Caco-2 (cell line): Measurements from ENCODE around the gene SHF. TPM values are rescaled to one million over a fixed set of nuclear protein-coding genes. Genes with fewer than 3 reads are reported as not detected.

ENCODE experiments used
- BruUV-seq: library from RNA; stranded (reverse); fragments of 400-500 nt; replicated peaks from 2 replicates; lab custom pipeline; 2021; lab: Mats Ljungman, UMichigan
- CTCF ChIA-PET: fragments of 300-600 bp; sonication (Branson Sonifier 250); formaldehyde crosslinking; loops from one replicate; lab custom pipeline; 2022; ENCODE audit warnings: antibody characterized with exemption; lab: Charles Lee
- POLR2A ChIA-PET: fragments of 300-600 bp; sonication (Branson Sonifier 250); formaldehyde crosslinking; loops from one replicate; lab custom pipeline; 2022; ENCODE audit warnings: antibody characterized with exemption; lab: Charles Lee
- DNase-seq, 2 experiments: peaks; one replicate each; pipeline versions ENCODE4 v3.0.0 to v3.0.0-alpha.2; 2020 to 2022
- H3K27me3 ChIP-seq: replicated peaks from 2 replicates; pipeline ENCODE4 v1.6.0; 2011; ENCODE audit warnings: low read length; ENCODE audit not compliant: control insufficient read depth, insufficient read depth
- H3K36me3 ChIP-seq: 2 replicates; pipeline ENCODE4 v1.5.1; 2011; ENCODE audit warnings: low read length; ENCODE audit not compliant: control insufficient read depth, insufficient read depth
- H3K4me1 ChIP-seq: fragments of 250-450 bp; sonication (Bioruptor Pico); 2 replicates; pipeline ENCODE4 v1.5.1; 2020; ENCODE audit warnings: mild to moderate bottlenecking
- H3K4me3 ChIP-seq: 2 replicates; pipeline ENCODE4 v1.5.1; 2011; ENCODE audit warnings: low read depth, mild to moderate bottlenecking, control low read depth, low read length
- H3K9me3 ChIP-seq: fragments of 250-450 bp; sonication (Bioruptor Pico); 2 replicates; pipeline ENCODE4 v1.5.1; 2020; ENCODE audit warnings: mild to moderate bottlenecking, moderate library complexity
- H3K27ac Mint-ChIP-seq: one replicate; pipeline ENCODE4 v1.8.0; 2022; ENCODE audit warnings: mixed read lengths; ENCODE audit not compliant: unreplicated experiment
- H3K27me3 Mint-ChIP-seq: one replicate; pipeline ENCODE4 v1.8.0; 2022; ENCODE audit warnings: mixed read lengths; ENCODE audit not compliant: insufficient read depth, unreplicated experiment
- H3K36me3 Mint-ChIP-seq: one replicate; pipeline ENCODE4 v1.8.0; 2022; ENCODE audit warnings: mild to moderate bottlenecking, mixed read lengths; ENCODE audit not compliant: insufficient read depth, unreplicated experiment
- H3K4me1 Mint-ChIP-seq: one replicate; pipeline ENCODE4 v1.8.0; 2022; ENCODE audit warnings: low read depth, mixed read lengths; ENCODE audit not compliant: unreplicated experiment
- H3K4me3 Mint-ChIP-seq: one replicate; pipeline ENCODE4 v1.8.0; 2022; ENCODE audit warnings: mild to moderate bottlenecking, moderate library complexity, mixed read lengths; ENCODE audit not compliant: unreplicated experiment
- H3K9me3 Mint-ChIP-seq: one replicate; pipeline ENCODE4 v1.8.0; 2022; ENCODE audit warnings: mixed read lengths; ENCODE audit not compliant: unreplicated experiment
- CTCF ChIP-seq, 2 experiments: fragments of 200-600 bp in 1 of 2; IDR thresholded peaks; 1 replicate in 1 of 2; 2 replicates in 1 of 2; pipeline versions ENCODE4 v1.5.1 to v1.8.0; 2011 to 2022; ENCODE audit warnings: antibody characterized with exemption in 1 of 2, control low read depth in 1 of 2, inconsistent platforms in 1 of 2, low read depth in 1 of 2, low read length in 1 of 2, mild to moderate bottlenecking in 1 of 2, moderate library complexity in 1 of 2; ENCODE audit not compliant: insufficient read depth in 1 of 2, severe bottlenecking in 1 of 2, unreplicated experiment in 1 of 2
- intact Hi-C: fragments of 100-400 bp; cut with micrococcal nuclease; formaldehyde crosslinking; loops from one replicate; pipeline ENCODE4 v1.10.0; 2022; ENCODE audit not compliant: unreplicated experiment
- total RNA-seq: library from RNA; stranded (reverse); gene quantifications from 2 replicates; pipeline ENCODE4 v1.2.3, GENCODE V29; 2022

Gene SHF
- total RNA-seq, 1 experiment from 2014 or later = 11.9 TPM

- Histone ChIP-seq H3K4me1 (peaks cover 7% of the 10 kb centered on the region), H3K9me3 (no peaks in the 10 kb centered on the region), H3K4me3 (peak overlapping the region; percentile 47), H3K36me3 (no peaks in the 10 kb centered on the region), H3K27me3 (no peaks in the 10 kb centered on the region)
- Mint-ChIP-seq H3K27ac (no peak overlapping the region), H3K4me3 (peak overlapping the region; percentile 77), H3K9me3 (no peaks in the 10 kb centered on the region), H3K36me3 (peaks cover 9% of the 10 kb centered on the region), H3K27me3 (no peaks in the 10 kb centered on the region), H3K4me1 (peaks cover 13% of the 10 kb centered on the region)
- no peak for TF ChIP-seq CTCF (IDR thresholded peaks at IDR 0.05; ENCODE audit: insufficient read depth in 1 of 2, low read depth in 1 of 2, low read length in 1 of 2, severe bottlenecking in 1 of 2, unreplicated experiment in 1 of 2)
- BruUV-seq = TSS peak; percentile 21
- intact Hi-C loops = loop anchor here (2.0 kb wide), 1 partner anchor 20 kb away; no protein-coding TSS in a partner anchor
- no peak for DNase-seq
- POLR2A ChIA-PET = interaction anchor here (0.5 kb wide), 1 partner anchor 22 kb away, joined by 5 read pairs; no protein-coding TSS in a partner anchor
- CTCF ChIA-PET = interaction anchor here (1.8 to 2.7 kb wide), 2 partner anchors 23 to 24 kb away, joined by 15 to 16 read pairs; no protein-coding TSS in a partner anchor
Measured at GRCh38 chr15:45186771-45187577, 792 bp downstream of the SHF start.

GRCh38 chr15:45185903-45186770 lies 1.6 kb downstream of the SHF start:
- H3K9me3 ChIP-seq = no peaks in the 10 kb centered on the region
- H3K27me3 ChIP-seq = no peaks in the 10 kb centered on the region
- BruUV-seq = no TSS peak
- Mint-ChIP-seq H3K27me3 (no peaks in the 10 kb centered on the region), H3K27ac (no peak overlapping the region), H3K9me3 (no peaks in the 10 kb centered on the region), H3K4me3 (peak overlapping the region; percentile 77), H3K4me1 (peaks cover 13% of the 10 kb centered on the region), H3K36me3 (peaks cover 9% of the 10 kb centered on the region)
- no peak for DNase-seq
- H3K4me3 ChIP-seq = peak overlapping the region; percentile 47
- POLR2A ChIA-PET = interaction anchor here (0.5 kb wide), 1 partner anchor 21 kb away, joined by 5 read pairs; no protein-coding TSS in a partner anchor
- H3K36me3 ChIP-seq = 0 out of 2 replicates have a peak, but pooled peaks cover 1% of the 10 kb centered on the region
- CTCF ChIA-PET = interaction anchor here (2.7 kb wide), 1 partner anchor 22 kb away, joined by 16 read pairs; no protein-coding TSS in a partner anchor
- intact Hi-C loops = loop anchor here (2.0 kb wide), 1 partner anchor 19 kb away; no protein-coding TSS in a partner anchor
- TF ChIP-seq CTCF (IDR thresholded peaks at IDR 0.05; ENCODE audit: insufficient read depth in 1 of 2, low read depth in 1 of 2, low read length in 1 of 2, severe bottlenecking in 1 of 2, unreplicated experiment in 1 of 2) = no peak
- H3K4me1 ChIP-seq = peaks cover 7% of the 10 kb centered on the region
